Hepatocyte (in vitro differentiated cells): ENCODE data around the gene RIT1. TPM values are rescaled to one million over a fixed set of nuclear protein-coding genes. Genes with fewer than 3 reads are reported as not detected.

Experiments
- DNase-seq: peaks from one replicate; pipeline ENCODE4 v3.0.0-alpha.2; 2016; ENCODE audit warnings: low spot score
- H2AFZ ChIP-seq: fragments of 200-600 bp; sonication (generic); 2 replicates; pipeline ENCODE4 v1.6.0; 2016; ENCODE audit warnings: antibody characterized with exemption, mild to moderate bottlenecking
- H3K27ac ChIP-seq: fragments of 200-600 bp; sonication (generic); 2 replicates; pipeline ENCODE4 v1.5.1; 2016; ENCODE audit warnings: mild to moderate bottlenecking
- H3K27me3 ChIP-seq: fragments of 200-600 bp; sonication (generic); 2 replicates; pipeline ENCODE4 v1.6.1; 2016
- H3K36me3 ChIP-seq: fragments of 200-600 bp; sonication (generic); replicated peaks from 2 replicates; pipeline ENCODE4 v1.5.1; 2016; ENCODE audit warnings: low read depth; ENCODE audit not compliant: insufficient read depth
- H3K4me1 ChIP-seq: fragments of 200-600 bp; sonication (generic); 2 replicates; pipeline ENCODE4 v1.5.1; 2016; ENCODE audit warnings: mild to moderate bottlenecking, moderate library complexity; ENCODE audit not compliant: insufficient read depth
- H3K4me2 ChIP-seq: fragments of 200-600 bp; sonication (generic); 2 replicates; pipeline ENCODE4 v1.6.0; 2016
- H3K4me3 ChIP-seq: fragments of 200-600 bp; sonication (generic); 2 replicates; pipeline ENCODE4 v1.5.1; 2016; ENCODE audit warnings: mild to moderate bottlenecking
- H3K79me2 ChIP-seq: fragments of 200-600 bp; sonication (generic); 2 replicates; pipeline ENCODE4 v1.6.0; 2017; ENCODE audit warnings: mild to moderate bottlenecking
- H3K9me2 ChIP-seq: fragments of 200-600 bp; sonication (generic); replicated peaks from 2 replicates; pipeline ENCODE4 v1.6.0; 2017; ENCODE audit warnings: mild to moderate bottlenecking; ENCODE audit not compliant: insufficient read depth
- H3K9me3 ChIP-seq: fragments of 200-600 bp; sonication (generic); 2 replicates; pipeline ENCODE4 v1.5.1; 2016; ENCODE audit warnings: low read depth, mild to moderate bottlenecking
- H4K20me1 ChIP-seq: fragments of 200-600 bp; sonication (generic); 2 replicates; pipeline ENCODE4 v1.6.0; 2016; ENCODE audit warnings: mild to moderate bottlenecking; ENCODE audit not compliant: insufficient read depth, poor library complexity, severe bottlenecking
- EZH2 ChIP-seq: fragments of 200-600 bp; sonication (generic); IDR thresholded peaks from 2 replicates; pipeline ENCODE4 v1.6.1; 2016; ENCODE audit warnings: antibody characterized with exemption, mild to moderate bottlenecking, borderline replicate concordance
- EZH2phosphoT487 ChIP-seq: fragments of 200-600 bp; sonication (generic); IDR thresholded peaks from one replicate; pipeline ENCODE4 v1.6.1; 2018; ENCODE audit warnings: antibody characterized with exemption, mild to moderate bottlenecking, low read depth, moderate library complexity; ENCODE audit not compliant: unreplicated experiment, severe bottlenecking
- WGBS: methylation state at CpG from one replicate; pipeline ENCODE4 v1.1.6; 2016; ENCODE audit warnings: low lambda C conversion rate; ENCODE audit errors: missing lambda C conversion rate; 5-methylcytosine and 5-hydroxymethylcytosine counted together
- polyA plus RNA-seq: library from polyadenylated mRNA; unstranded; fragments of >200 nt; fragmentation: Nextera tagmentation; extraction: Ambion mirVana; gene quantifications from 2 replicates; pipeline ENCODE4 v1.2.1, GENCODE V29; 2016
- total RNA-seq: library from RNA; depleted of rRNA; stranded (reverse); fragments of >200 nt; gene quantifications from 2 replicates; pipeline ENCODE4 v1.2.3, GENCODE V29; 2014
- TF ChIP-seq, protein P1 (sequence below): fragments of 200-600 bp; sonication (generic); IDR thresholded peaks from 2 replicates; pipeline ENCODE4 v1.5.1; 2016; ENCODE audit warnings: antibody characterized with exemption, mild to moderate bottlenecking; ENCODE audit not compliant: poor library complexity

RIT1 gene
- total and polyA plus RNA-seq, 2 experiments from 2014 or later, result 17.6 to 33.5 TPM

DNA sequence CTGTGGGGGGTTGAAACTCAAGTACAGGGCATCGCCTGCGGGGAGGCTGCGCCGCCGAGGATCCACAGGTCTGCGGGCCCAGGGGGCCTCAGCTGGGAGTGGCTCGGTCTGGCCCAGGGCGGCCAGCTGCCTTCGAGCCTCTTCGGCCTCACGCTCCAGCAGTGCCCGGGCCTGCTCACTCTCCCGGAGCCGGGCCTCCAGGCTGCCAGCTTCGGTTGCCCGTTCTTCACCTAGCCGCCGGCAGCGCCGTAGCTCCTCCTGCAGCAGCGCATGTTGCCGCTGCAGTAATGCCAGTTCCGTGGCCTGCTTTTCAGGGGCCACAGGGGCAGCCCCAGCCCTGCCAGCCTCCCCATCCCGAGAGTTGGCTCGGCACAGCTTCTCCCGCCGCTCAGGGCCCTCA lies 39.7 kb upstream of the RIT1 start:
- no peak for DNase-seq
- Histone ChIP-seq H2AFZ (no peak overlapping the region), H3K4me2 (no peak overlapping the region), H3K4me3 (no peak overlapping the region), H3K4me1 (no peaks in the 10 kb centered on the region), H3K36me3 (no peaks in the 10 kb centered on the region), H3K9me3 (no peaks in the 10 kb centered on the region), H3K27ac (no peak overlapping the region), H4K20me1 (no peaks in the 10 kb centered on the region), H3K79me2 (no peaks in the 10 kb centered on the region), H3K27me3 (no peaks in the 10 kb centered on the region), H3K9me2 (no peaks in the 10 kb centered on the region)
- 98% methylated on average over 27 of the region's 27 CpGs for WGBS
- TF ChIP-seq EZH2 (no peak), EZH2phosphoT487 (no peak)
- TF ChIP-seq, protein P1, sequence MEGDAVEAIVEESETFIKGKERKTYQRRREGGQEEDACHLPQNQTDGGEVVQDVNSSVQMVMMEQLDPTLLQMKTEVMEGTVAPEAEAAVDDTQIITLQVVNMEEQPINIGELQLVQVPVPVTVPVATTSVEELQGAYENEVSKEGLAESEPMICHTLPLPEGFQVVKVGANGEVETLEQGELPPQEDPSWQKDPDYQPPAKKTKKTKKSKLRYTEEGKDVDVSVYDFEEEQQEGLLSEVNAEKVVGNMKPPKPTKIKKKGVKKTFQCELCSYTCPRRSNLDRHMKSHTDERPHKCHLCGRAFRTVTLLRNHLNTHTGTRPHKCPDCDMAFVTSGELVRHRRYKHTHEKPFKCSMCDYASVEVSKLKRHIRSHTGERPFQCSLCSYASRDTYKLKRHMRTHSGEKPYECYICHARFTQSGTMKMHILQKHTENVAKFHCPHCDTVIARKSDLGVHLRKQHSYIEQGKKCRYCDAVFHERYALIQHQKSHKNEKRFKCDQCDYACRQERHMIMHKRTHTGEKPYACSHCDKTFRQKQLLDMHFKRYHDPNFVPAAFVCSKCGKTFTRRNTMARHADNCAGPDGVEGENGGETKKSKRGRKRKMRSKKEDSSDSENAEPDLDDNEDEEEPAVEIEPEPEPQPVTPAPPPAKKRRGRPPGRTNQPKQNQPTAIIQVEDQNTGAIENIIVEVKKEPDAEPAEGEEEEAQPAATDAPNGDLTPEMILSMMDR, result no peak

DNA sequence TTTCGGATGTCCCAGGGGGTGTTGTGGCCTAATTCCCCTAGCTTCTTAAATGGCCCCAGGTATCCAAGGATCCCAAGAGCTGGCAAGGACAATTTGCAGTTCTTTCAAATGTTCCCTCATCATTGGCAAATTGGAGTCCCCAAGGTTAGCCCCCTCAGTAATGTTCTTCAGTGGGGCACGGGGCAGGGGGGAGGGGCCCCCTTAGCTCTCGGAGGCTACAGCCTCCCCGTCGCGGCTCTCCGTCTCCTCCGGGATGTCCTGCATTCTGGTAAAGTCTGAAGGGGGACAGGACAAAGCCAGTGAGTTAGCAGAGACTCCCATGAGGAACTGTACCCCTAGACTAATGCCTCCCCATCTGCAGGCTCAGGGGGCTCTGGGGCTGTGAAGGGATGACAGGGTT lies 36.6 kb upstream of the RIT1 start:
- Histone ChIP-seq H3K9me2 (no peaks in the 10 kb centered on the region), H3K27ac (no peak overlapping the region), H3K4me2 (no peak overlapping the region), H3K4me1 (peaks cover 14% of the 10 kb centered on the region), H4K20me1 (no peaks in the 10 kb centered on the region), H3K4me3 (no peak overlapping the region), H2AFZ (no peak overlapping the region), H3K27me3 (no peaks in the 10 kb centered on the region), H3K79me2 (no peaks in the 10 kb centered on the region), H3K9me3 (no peaks in the 10 kb centered on the region), H3K36me3 (no peaks in the 10 kb centered on the region)
- no peak for TF ChIP-seq EZH2
- no peak for DNase-seq
- WGBS, result 99% methylated on average over 7 of the region's 8 CpGs

- no peaks in the 10 kb centered on the region for H4K20me1 ChIP-seq
- DNase-seq, result no peak
- H3K9me3 ChIP-seq, result no peaks in the 10 kb centered on the region
- 96% methylated on average over 4 of the region's 4 CpGs for WGBS
- no peak overlapping the region for H3K4me3 ChIP-seq
- no peaks in the 10 kb centered on the region for H3K79me2 ChIP-seq
- peaks cover 14% of the 10 kb centered on the region for H3K4me1 ChIP-seq
- H3K4me2 ChIP-seq, result no peak overlapping the region
- TF ChIP-seq EZH2phosphoT487, result no peak
- TF ChIP-seq EZH2, result no peak
- TF ChIP-seq, protein P1, result no peak
- no peaks in the 10 kb centered on the region for H3K9me2 ChIP-seq
- H3K27ac ChIP-seq, result no peak overlapping the region
- H2AFZ ChIP-seq, result no peak overlapping the region
- H3K27me3 ChIP-seq, result no peaks in the 10 kb centered on the region
- H3K36me3 ChIP-seq, result no peaks in the 10 kb centered on the region
Measured at GRCh38 chr1:155947292-155947691, 36.1 kb upstream of the RIT1 start.

- 97% methylated on average over 8 of the region's 8 CpGs for WGBS
- DNase-seq, result no peak
- Histone ChIP-seq H3K4me1 (peaks cover 16% of the 10 kb centered on the region), H3K4me2 (no peak overlapping the region), H4K20me1 (no peaks in the 10 kb centered on the region), H3K9me3 (no peaks in the 10 kb centered on the region), H2AFZ (no peak overlapping the region), H3K27ac (peak overlapping the region; percentile 66), H3K9me2 (no peaks in the 10 kb centered on the region), H3K79me2 (no peaks in the 10 kb centered on the region), H3K36me3 (no peaks in the 10 kb centered on the region), H3K4me3 (no peak overlapping the region), H3K27me3 (no peaks in the 10 kb centered on the region)
- TF ChIP-seq EZH2phosphoT487 (no peak), EZH2 (no peak)
- TF ChIP-seq, protein P1, result no peak
Measured at GRCh38 chr1:155946633-155947219, 35.6 kb upstream of the RIT1 start.
